HL-60 (cell line): ENCODE results near the gene LIX1.

Experiments
- GABPA ChIP-seq: IDR thresholded peaks from 2 replicates; pipeline ENCODE4 v1.6.1; 2012; ENCODE audit warnings: low read depth
- POLR2AphosphoS5 ChIP-seq: IDR thresholded peaks from 2 replicates; pipeline ENCODE4 v1.6.1; 2012; ENCODE audit warnings: low read depth
- SPI1 ChIP-seq: IDR thresholded peaks from 2 replicates; pipeline ENCODE4 v1.6.1; 2012; ENCODE audit warnings: low read depth, mild to moderate bottlenecking, borderline replicate concordance
- TF ChIP-seq, protein P1 (sequence below): IDR thresholded peaks from one replicate; pipeline ENCODE4 v1.5.1; 2011; ENCODE audit warnings: low read length, control low read depth, inconsistent platforms; ENCODE audit not compliant: insufficient read depth

GRCh38 chr5:97102010-97102470 is 40.4 kb downstream of the LIX1 start:
- TF ChIP-seq, protein P1, sequence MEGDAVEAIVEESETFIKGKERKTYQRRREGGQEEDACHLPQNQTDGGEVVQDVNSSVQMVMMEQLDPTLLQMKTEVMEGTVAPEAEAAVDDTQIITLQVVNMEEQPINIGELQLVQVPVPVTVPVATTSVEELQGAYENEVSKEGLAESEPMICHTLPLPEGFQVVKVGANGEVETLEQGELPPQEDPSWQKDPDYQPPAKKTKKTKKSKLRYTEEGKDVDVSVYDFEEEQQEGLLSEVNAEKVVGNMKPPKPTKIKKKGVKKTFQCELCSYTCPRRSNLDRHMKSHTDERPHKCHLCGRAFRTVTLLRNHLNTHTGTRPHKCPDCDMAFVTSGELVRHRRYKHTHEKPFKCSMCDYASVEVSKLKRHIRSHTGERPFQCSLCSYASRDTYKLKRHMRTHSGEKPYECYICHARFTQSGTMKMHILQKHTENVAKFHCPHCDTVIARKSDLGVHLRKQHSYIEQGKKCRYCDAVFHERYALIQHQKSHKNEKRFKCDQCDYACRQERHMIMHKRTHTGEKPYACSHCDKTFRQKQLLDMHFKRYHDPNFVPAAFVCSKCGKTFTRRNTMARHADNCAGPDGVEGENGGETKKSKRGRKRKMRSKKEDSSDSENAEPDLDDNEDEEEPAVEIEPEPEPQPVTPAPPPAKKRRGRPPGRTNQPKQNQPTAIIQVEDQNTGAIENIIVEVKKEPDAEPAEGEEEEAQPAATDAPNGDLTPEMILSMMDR, result no peak
- no peak for TF ChIP-seq POLR2AphosphoS5
- TF ChIP-seq GABPA, result no peak
- TF ChIP-seq SPI1, result no peak
